GM19099 (cell line): Measurements from ENCODE around the gene PDE6G.

ENCODE experiments used
- POLR2A ChIP-seq: IDR thresholded peaks from 3 replicates; pipeline ENCODE4 v1.6.1; 2011; ENCODE audit warnings: low read depth; ENCODE audit not compliant: insufficient read length; ENCODE audit errors: extremely low read depth

The PDE6G gene

GRCh38 chr17:81652906-81653771 is 3.2 kb downstream of the PDE6G start:
- TF ChIP-seq POLR2A: no peak

- TF ChIP-seq POLR2A: no peak
Measured at GRCh38 chr17:81651692-81652091, 4.7 kb downstream of the PDE6G start.

GRCh38 chr17:81650951-81651350 is 5.4 kb downstream of the PDE6G start:
- TF ChIP-seq POLR2A: no peak

- no peak for TF ChIP-seq POLR2A
Measured at GRCh38 chr17:81648707-81649085, 7.6 kb downstream of the PDE6G start.

- no peak for TF ChIP-seq POLR2A
Measured at GRCh38 chr17:81648013-81648706, 8.2 kb downstream of the PDE6G start.

- no peak for TF ChIP-seq POLR2A
Measured at GRCh38 chr17:81647640-81648012, 8.7 kb downstream of the PDE6G start.

GRCh38 chr17:81646869-81647600 is 9.3 kb downstream of the PDE6G start:
- no peak for TF ChIP-seq POLR2A

GRCh38 chr17:81644976-81645952 is 11.1 kb downstream of the PDE6G start:
- no peak for TF ChIP-seq POLR2A

- TF ChIP-seq POLR2A: no peak
Measured at GRCh38 chr17:81644496-81644895, 11.8 kb downstream of the PDE6G start.

- TF ChIP-seq POLR2A: no peak
Measured at GRCh38 chr17:81641825-81642489, 14.4 kb downstream of the PDE6G start.

- TF ChIP-seq POLR2A: no peak
Measured at GRCh38 chr17:81640011-81640410, 16.3 kb downstream of the PDE6G start.

- no peak for TF ChIP-seq POLR2A
Measured at GRCh38 chr17:81638683-81639082, 17.7 kb downstream of the PDE6G start.

- peak; percentile 92 for TF ChIP-seq POLR2A
Measured at GRCh38 chr17:81636505-81637288, 19.6 kb downstream of the PDE6G start, which contains the start of the genes NPLOC4 and TSPAN10. TSS of gene NPLOC4 (minus strand) at chr17:81637112. CDS start at chr17:81636930, 182 bp downstream. TSS of gene TSPAN10 (plus strand) at chr17:81637196. CDS start at chr17:81642413, 5,217 bp downstream.
